K562 (cell line): ENCODE results near the gene PIK3CG. TPM values are rescaled to one million over a fixed set of nuclear protein-coding genes. Genes with fewer than 3 reads are reported as not detected.

Source experiments
- CREB3 ChIP-seq: fragments of 450-650 bp; conservative IDR thresholded peaks from 2 replicates; pipeline ENCODE4 v1.6.1; 2016; ENCODE audit warnings: missing genetic modification characterization, low read depth, mild to moderate bottlenecking, missing compliant biosample characterization, moderate library complexity
- ELF4 ChIP-seq: fragments of 450-650 bp; formaldehyde crosslinking; IDR thresholded peaks from 2 replicates; pipeline ENCODE4 v1.4.0; 2022; ENCODE audit warnings: missing genetic modification characterization
- ESRRA ChIP-seq: fragments of 450-650 bp; IDR thresholded peaks from 2 replicates; pipeline ENCODE4 v1.6.1; 2014; ENCODE audit warnings: low read depth, mild to moderate bottlenecking, moderate library complexity, borderline replicate concordance
- HEY1 ChIP-seq: fragments of 250-450 bp; sonication (Bioruptor Pico); IDR thresholded peaks from 2 replicates; pipeline ENCODE4 v1.5.0; 2020; ENCODE audit warnings: mild to moderate bottlenecking, moderate library complexity, borderline replicate concordance
- HNRNPL ChIP-seq: fragments of 200-400 bp; formaldehyde crosslinking; IDR thresholded peaks from 2 replicates; pipeline ENCODE4 v1.6.1; 2017; ENCODE audit warnings: low read depth, mild to moderate bottlenecking, low read length
- LEF1 ChIP-seq: fragments of 450-650 bp; IDR thresholded peaks from 2 replicates; pipeline ENCODE4 v1.6.1; 2016; ENCODE audit warnings: mild to moderate bottlenecking
- MLLT1 ChIP-seq, 2 experiments: fragments of 450-650 bp; IDR thresholded peaks; 2 replicates each; pipeline ENCODE4 v1.6.1; 2016
- MTA1 ChIP-seq: fragments of 450-650 bp; IDR thresholded peaks from 2 replicates; pipeline ENCODE4 v1.6.1; 2017; ENCODE audit warnings: borderline replicate concordance
- NFE2 ChIP-seq: IDR thresholded peaks from 2 replicates; pipeline ENCODE4 v1.6.1; 2014; ENCODE audit warnings: antibody characterized with exemption, low read depth
- RCOR1 ChIP-seq, 2 experiments: IDR thresholded peaks; 2 replicates each; pipeline ENCODE4 v1.6.1; 2012; ENCODE audit warnings: low read depth in 2 of 2, low read length in 2 of 2, borderline replicate concordance in 1 of 2, improper control_type of control experiment in 1 of 2
- RFX5 ChIP-seq: IDR thresholded peaks from 2 replicates; pipeline ENCODE4 v1.6.1; 2011; ENCODE audit warnings: low read depth, mild to moderate bottlenecking, improper control_type of control experiment, low read length
- ZEB2 ChIP-seq: fragments of 450-650 bp; IDR thresholded peaks from 2 replicates; pipeline ENCODE4 v1.6.1; 2016
- ZNF146 ChIP-seq: IDR thresholded peaks from one replicate; pipeline ENCODE4 v1.6.1; 2018; ENCODE audit warnings: missing compliant biosample characterization; ENCODE audit not compliant: unreplicated experiment
- ZNF23 ChIP-seq: fragments of 250-450 bp; sonication (Bioruptor Pico); IDR thresholded peaks from 2 replicates; pipeline ENCODE4 v1.4.0; 2020; ENCODE audit warnings: mild to moderate bottlenecking
- ZNF232 ChIP-seq: sonication (generic); formaldehyde crosslinking; IDR thresholded peaks from 2 replicates; pipeline ENCODE4 v1.8.0; 2022; ENCODE audit warnings: mild to moderate bottlenecking, missing genetic modification reagents
- ZNF274 ChIP-seq: IDR thresholded peaks from 2 replicates; pipeline ENCODE4 v1.6.1; 2011; ENCODE audit warnings: low read depth, mild to moderate bottlenecking, low read length, moderate library complexity, borderline replicate concordance
- ZNF589 ChIP-seq: fragments of 200-800 bp; sonication (Bioruptor generic); IDR thresholded peaks from 2 replicates; pipeline ENCODE4 v1.6.1; 2016; ENCODE audit warnings: low read depth, missing genetic modification characterization, missing compliant biosample characterization
- ZNF592 ChIP-seq: fragments of 450-650 bp; IDR thresholded peaks from 2 replicates; pipeline ENCODE4 v1.6.1; 2017; ENCODE audit warnings: antibody characterized with exemption, mild to moderate bottlenecking
- polyA plus RNA-seq, 8 experiments: library from polyadenylated mRNA; depleted of rRNA in 4 of 8; stranded (reverse) in 5 of 8; unstranded in 3 of 8; fragments of >200 nt; fragmentation: Nextera tagmentation in 2 of 8; fragmentation: Illumina TruSeq in 1 of 8; extraction: Ambion mirVana in 2 of 8; extraction: Trizol in 1 of 8; gene quantifications; 2 replicates each; pipeline versions ENCODE4 v1.2.1 to v1.2.3, GENCODE V29; 2011 to 2014; ENCODE audit warnings: inconsistent platforms in 1 of 8, missing spikeins in 1 of 8
- total RNA-seq, 7 experiments: library from RNA; depleted of rRNA in 6 of 7; stranded (reverse); fragments of >200 nt in 6 of 7; fragmentation: Illumina TruSeq in 2 of 7; extraction: Trizol in 2 of 7; gene quantifications; 2 replicates each; pipeline versions ENCODE4 v1.2.1 to v1.2.3, GENCODE V29; 2011 to 2021; ENCODE audit warnings: low replicate concordance in 1 of 7

The PIK3CG gene
- total and polyA plus RNA-seq, 9 of the 15 experiments (the other 6 are each of a cell fraction or from before 2014, with no cell fraction given) = 5.3 to 42.5 (median 29.0) TPM

- TF ChIP-seq ZNF589 (CRISPR knock-in tag) = 0 out of 2 replicates have a peak, but pooled peaks have one; percentile 43
- TF ChIP-seq ZNF232 (CRISPR knock-in tag) = no peak
- peak; percentile 67 for TF ChIP-seq MTA1
- TF ChIP-seq RCOR1 (IDR thresholded peaks at IDR 0.05; ENCODE audit: borderline replicate concordance in 1 of 2, low read depth in 2 of 2, low read length in 2 of 2) = peak; percentile 80 to 92
- TF ChIP-seq NFE2 = 0 out of 2 replicates have a peak, but pooled peaks have one; percentile 12
- peak; percentile 72; the same call in 1 of the 2 replicates for TF ChIP-seq ZEB2
- TF ChIP-seq CREB3 (tag) = 0 out of 2 replicates have a peak, but pooled peaks have one; percentile 18
- no peak for TF ChIP-seq ELF4 (CRISPR knock-in tag)
- peak in 1 of 2 experiments; percentile 73; a peak in 1 of 4 replicates for TF ChIP-seq MLLT1 (IDR thresholded peaks at IDR 0.05)
- TF ChIP-seq ZNF274 = 0 out of 2 replicates have a peak, but pooled peaks have one; percentile 8
- TF ChIP-seq ZNF146 (CRISPR knock-in tag) = no peak
- 0 out of 2 replicates have a peak, but pooled peaks have one; percentile 51 for TF ChIP-seq RFX5
- peak; percentile 82 for TF ChIP-seq ZNF592
- TF ChIP-seq ZNF23 (CRISPR knock-in tag) = 0 out of 2 replicates have a peak, but pooled peaks have one; percentile 46
- 0 out of 2 replicates have a peak, but pooled peaks have one; percentile 14 for TF ChIP-seq HEY1 (CRISPR knock-in tag)
- TF ChIP-seq LEF1 = peak; percentile 88
- TF ChIP-seq HNRNPL = no peak
- peak; percentile 25; the same call in 1 of the 2 replicates for TF ChIP-seq ESRRA
Observed at GRCh38 chr7:106952658-106953231, 87.7 kb downstream of the PIK3CG start (continued).
